Measurements from ENCODE around the gene CSRNP3. TPM values are rescaled to one million over a fixed set of nuclear protein-coding genes. Genes with fewer than 3 reads are reported as not detected.

CSRNP3 gene
- total RNA-seq, 1 experiment from 2014 or later = 0.41 TPM

DNA sequence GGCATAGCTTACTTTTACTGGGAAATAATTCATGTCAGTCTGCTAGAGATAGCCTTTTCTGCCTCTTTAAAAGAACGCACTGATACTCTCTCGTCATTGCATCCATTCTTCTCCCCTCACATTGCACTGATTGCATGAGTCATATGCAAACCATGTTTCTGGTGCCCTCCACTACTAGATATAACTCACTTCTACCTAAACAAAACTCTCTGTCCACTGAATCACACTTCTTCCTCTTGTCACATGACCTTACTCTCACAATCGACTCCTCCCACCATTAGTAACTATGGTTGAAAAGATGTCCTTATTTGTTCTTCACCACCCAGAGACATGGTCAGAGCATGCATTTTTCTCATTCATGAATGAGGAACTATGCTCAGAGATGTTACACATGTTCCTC is 158.0 kb downstream of the CSRNP3 start:
- no peaks in the 10 kb centered on the region for H3K9me3 ChIP-seq (ENCODE audit: insufficient read depth, low read depth)
- BruUV-seq (replicated peaks) = no TSS peak
- no peaks in the 10 kb centered on the region for H3K27me3 ChIP-seq (ENCODE audit: insufficient read depth, low read depth)
- no peak overlapping the region for H3K4me3 ChIP-seq
- no peak for DNase-seq
- H3K27ac ChIP-seq = no peak overlapping the region
- no peaks in the 10 kb centered on the region for H3K4me1 ChIP-seq (replicated peaks; ENCODE audit: insufficient read depth)
- H3K79me2 ChIP-seq (ENCODE audit: low read depth) = no peaks in the 10 kb centered on the region
- H2AFZ ChIP-seq = no peak overlapping the region
- TF ChIP-seq CTCF (conservative IDR thresholded peaks at IDR 0.05) (no peak), EZH2 (IDR thresholded peaks at IDR 0.05; ENCODE audit: low read depth) (no peak)
- H3F3A ChIP-seq (ENCODE audit: insufficient read depth, low read depth) = no peaks in the 10 kb centered on the region
- POLR2A ChIA-PET (ENCODE audit: unreplicated experiment) = no interaction called here
- H4K20me1 ChIP-seq (ENCODE audit: insufficient read depth) = no peaks in the 10 kb centered on the region
- H3K36me3 ChIP-seq (ENCODE audit: low read depth) = no peaks in the 10 kb centered on the region
- H3K4me2 ChIP-seq = no peak overlapping the region
- no peaks in the 10 kb centered on the region for H3K9me2 ChIP-seq (ENCODE audit: insufficient read depth)
- CTCF ChIA-PET = no interaction called here
- intact Hi-C loops (cut with micrococcal nuclease; ENCODE audit: unreplicated experiment) = no loop called here

DNA sequence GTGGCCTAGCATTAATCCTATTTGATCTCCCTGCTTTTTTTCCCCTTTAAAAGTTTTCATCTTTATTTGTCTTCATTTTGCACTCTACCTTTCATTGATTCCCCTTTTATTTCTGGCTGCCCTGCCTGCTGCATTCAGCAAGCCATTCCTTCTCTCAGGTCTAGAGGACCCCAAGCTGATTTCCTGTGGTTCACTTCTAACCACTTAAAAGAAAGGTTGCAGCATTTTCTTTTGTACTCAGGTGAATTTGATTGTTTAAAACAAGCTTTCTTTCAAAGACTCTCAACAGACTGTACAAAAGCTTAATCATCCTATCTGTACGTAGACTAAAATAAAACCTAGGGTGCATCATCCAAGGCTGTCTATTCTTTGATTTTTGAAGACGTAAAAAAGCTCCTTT is 160.3 kb downstream of the CSRNP3 start:
- H3K9me2 ChIP-seq (ENCODE audit: insufficient read depth) = no peaks in the 10 kb centered on the region
- BruUV-seq (replicated peaks) = no TSS peak

DNA sequence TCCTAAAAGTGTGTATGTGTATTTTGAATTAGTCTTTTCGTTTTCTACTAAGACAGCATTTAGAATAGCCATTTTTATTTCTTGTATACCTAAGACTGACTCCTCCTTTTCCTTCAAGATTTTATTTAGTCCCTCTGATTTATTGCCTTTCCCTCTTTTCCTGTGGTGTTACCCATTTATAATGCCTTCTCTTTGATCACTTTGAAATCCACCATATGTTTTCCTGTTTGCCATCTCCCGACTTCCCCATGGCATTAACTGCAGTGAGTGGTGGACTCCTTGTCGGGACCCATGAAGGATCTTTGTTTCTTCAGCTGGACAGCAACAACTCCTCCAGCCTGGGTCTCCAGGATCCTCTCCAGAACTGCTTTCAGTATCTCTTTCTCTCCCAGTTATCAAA is 160.7 kb downstream of the CSRNP3 start:
- Histone ChIP-seq H3K27ac (no peak overlapping the region), H3F3A (ENCODE audit: insufficient read depth, low read depth) (no peaks in the 10 kb centered on the region), H3K4me3 (no peak overlapping the region), H4K20me1 (ENCODE audit: insufficient read depth) (no peaks in the 10 kb centered on the region), H3K36me3 (ENCODE audit: low read depth) (no peaks in the 10 kb centered on the region), H3K79me2 (ENCODE audit: low read depth) (no peaks in the 10 kb centered on the region), H3K4me2 (no peak overlapping the region), H3K27me3 (ENCODE audit: insufficient read depth, low read depth) (no peaks in the 10 kb centered on the region), H3K9me2 (ENCODE audit: insufficient read depth) (no peaks in the 10 kb centered on the region), H3K4me1 (replicated peaks; ENCODE audit: insufficient read depth) (no peaks in the 10 kb centered on the region), H2AFZ (no peak overlapping the region), H3K9me3 (ENCODE audit: insufficient read depth, low read depth) (no peaks in the 10 kb centered on the region)
- no peak for DNase-seq
- intact Hi-C loops (cut with micrococcal nuclease; ENCODE audit: unreplicated experiment) = no loop called here
- CTCF ChIA-PET = no interaction called here
- BruUV-seq (replicated peaks) = no TSS peak
- TF ChIP-seq EZH2 (IDR thresholded peaks at IDR 0.05; ENCODE audit: low read depth) (no peak), CTCF (conservative IDR thresholded peaks at IDR 0.05) (no peak)
- POLR2A ChIA-PET (ENCODE audit: unreplicated experiment) = no interaction called here

More for the DNA sequence above, 160.3 kb downstream of the CSRNP3 start:
- TF ChIP-seq CTCF (conservative IDR thresholded peaks at IDR 0.05) (no peak), EZH2 (IDR thresholded peaks at IDR 0.05; ENCODE audit: low read depth) (no peak)
- no peaks in the 10 kb centered on the region for H3K4me1 ChIP-seq (replicated peaks; ENCODE audit: insufficient read depth)
- POLR2A ChIA-PET (ENCODE audit: unreplicated experiment) = no interaction called here
- DNase-seq = no peak
- CTCF ChIA-PET = no interaction called here
- H2AFZ ChIP-seq = no peak overlapping the region
- H3K27me3 ChIP-seq (ENCODE audit: insufficient read depth, low read depth) = no peaks in the 10 kb centered on the region
- H3F3A ChIP-seq (ENCODE audit: insufficient read depth, low read depth) = no peaks in the 10 kb centered on the region
- H3K36me3 ChIP-seq (ENCODE audit: low read depth) = no peaks in the 10 kb centered on the region
- H3K4me2 ChIP-seq = no peak overlapping the region
- intact Hi-C loops (cut with micrococcal nuclease; ENCODE audit: unreplicated experiment) = no loop called here
- H3K27ac ChIP-seq = no peak overlapping the region
- no peak overlapping the region for H3K4me3 ChIP-seq
- H3K79me2 ChIP-seq (ENCODE audit: low read depth) = no peaks in the 10 kb centered on the region
- no peaks in the 10 kb centered on the region for H3K9me3 ChIP-seq (ENCODE audit: insufficient read depth, low read depth)
- H4K20me1 ChIP-seq (ENCODE audit: insufficient read depth) = no peaks in the 10 kb centered on the region
